NCI-H187 treated with DMSO at 0.1 percent for 48 hours (cell line): ENCODE measurements around the gene KTN1.

Source experiments
- DNase-seq: peaks from one replicate; lab custom pipeline; 2025; lab: John Stamatoyannopoulos, UW

KTN1 gene

DNA sequence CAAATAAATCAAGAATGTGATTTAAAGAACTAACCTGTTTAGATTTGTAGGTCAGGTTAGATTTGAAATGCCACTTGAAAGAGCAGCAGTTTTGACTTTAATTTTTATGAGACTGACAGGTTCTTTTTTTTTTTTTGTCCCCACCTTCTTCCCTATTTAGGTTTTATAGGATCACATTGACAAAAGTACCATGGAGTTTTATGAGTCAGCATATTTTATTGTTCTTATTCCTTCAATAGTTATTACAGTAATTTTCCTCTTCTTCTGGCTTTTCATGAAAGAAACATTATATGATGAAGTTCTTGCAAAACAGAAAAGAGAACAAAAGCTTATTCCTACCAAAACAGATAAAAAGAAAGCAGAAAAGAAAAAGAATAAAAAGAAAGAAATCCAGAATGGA, 31.9 kb downstream of the KTN1 start:
- DNase-seq: no peak

DNA sequence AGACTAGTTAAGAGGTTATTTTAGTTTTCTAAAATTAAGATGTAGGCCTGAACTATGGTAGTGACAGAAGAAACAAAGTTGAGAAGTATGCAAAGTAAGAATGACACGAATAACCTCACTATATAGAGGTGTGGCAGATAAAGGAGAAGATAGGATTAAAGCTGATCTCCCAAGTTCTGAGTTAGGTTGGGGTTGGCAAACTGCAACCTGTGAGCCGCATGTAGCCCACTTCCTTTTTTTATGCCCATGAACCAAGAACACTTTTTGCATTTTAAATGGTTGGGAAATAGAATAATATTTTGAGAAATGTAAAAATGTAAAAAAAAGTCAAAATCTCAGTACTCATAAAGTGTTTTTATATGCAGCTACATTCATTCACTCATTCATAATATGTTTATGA, 34.3 kb downstream of the KTN1 start:
- DNase-seq: no peak

DNA sequence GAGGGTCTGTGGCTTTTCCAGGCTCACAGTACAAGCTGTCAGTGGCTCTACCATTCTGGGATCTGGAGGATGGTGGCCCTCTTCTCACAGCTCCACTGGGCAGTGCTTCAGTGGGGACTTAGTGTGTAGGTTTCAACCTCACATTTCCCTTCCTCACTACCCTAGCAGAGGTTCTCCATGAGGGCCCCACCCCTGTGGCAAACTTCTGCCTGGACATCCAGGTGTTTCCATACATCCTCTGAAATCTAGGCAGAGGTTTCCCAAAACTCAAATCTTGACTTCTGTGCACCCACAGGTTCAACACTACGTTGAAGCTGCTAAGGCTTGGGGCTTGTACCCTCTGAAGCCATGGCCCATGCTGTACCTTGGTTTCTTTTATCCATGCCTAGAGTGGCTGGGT, 40.3 kb downstream of the KTN1 start:
- DNase-seq: no peak

DNA sequence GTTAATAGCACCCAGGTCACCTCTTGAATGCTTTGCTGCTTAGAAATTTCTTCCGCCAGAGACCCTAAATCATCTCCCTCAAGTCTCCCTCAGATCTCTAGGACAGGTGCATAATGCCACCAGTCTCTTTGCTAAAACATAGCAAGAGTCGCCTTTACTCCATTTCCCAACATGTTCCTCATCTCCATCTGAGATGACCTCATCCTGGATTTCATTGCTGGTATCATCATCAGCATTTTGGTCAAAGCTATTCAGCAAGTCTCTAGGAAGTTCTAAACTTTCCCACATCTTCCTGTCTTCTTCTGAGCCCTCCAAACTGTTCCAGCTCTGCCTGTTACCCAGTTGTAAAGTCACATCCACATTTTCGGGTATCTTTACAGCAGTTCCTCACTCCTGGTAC, 41.0 kb downstream of the KTN1 start:
- DNase-seq: no peak

DNA sequence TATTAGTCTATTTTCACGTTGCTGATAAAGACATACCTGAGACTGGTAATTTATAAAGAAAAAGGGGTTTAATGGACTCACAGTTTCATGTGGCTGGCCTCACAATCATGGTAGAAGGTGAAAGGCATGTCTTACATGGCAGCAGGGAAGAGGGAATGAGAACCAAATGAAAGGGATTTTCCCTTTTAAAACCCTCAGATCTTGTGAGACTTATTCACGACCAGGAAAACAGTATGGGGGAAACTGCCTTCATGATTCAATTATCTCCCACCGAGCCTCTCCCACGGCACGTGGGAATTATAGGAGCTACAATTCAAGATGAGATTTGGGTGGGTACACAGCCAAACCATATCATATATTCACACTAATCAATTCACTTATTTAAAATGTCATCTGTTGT, 41.4 kb downstream of the KTN1 start:
- no peak for DNase-seq

DNA sequence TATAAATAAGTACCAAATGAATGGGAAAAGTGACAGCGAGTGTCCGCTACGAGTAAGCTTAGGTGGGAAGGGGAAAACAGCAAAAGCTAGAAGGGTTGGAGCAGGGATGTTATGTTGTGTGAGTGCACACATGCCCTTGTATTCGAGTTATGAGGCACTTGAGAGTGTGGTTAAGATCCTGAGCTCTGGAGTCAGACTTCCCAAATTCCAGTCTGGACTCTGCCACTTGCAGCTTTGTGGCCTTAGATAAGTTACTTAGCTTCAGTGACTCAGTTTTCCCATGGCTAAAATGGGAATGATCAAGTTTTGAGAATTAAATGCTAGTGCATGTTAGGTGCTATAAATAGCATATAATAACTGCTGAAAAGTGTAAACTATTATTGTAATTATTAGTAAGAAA, 44.9 kb downstream of the KTN1 start:
- DNase-seq: no peak

DNA sequence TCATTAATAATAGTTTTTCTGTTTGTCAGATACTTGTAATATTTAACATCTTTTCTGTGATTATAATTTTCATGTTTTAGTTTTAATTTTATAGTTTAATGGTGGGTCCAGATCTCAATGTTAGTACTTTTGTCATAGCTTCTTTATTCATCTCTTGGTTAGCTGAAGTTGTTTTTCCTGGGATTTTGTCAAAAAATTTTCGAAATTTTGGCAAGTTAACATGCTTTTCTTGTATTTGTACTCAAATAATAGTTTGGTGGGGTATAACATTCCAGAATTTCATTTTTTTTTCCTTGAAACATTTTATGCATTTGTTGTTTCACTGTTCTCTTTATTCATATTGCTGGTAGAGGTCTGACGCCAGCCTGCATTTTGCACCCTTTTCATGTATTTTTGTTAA, 45.5 kb downstream of the KTN1 start:
- no peak for DNase-seq

DNA sequence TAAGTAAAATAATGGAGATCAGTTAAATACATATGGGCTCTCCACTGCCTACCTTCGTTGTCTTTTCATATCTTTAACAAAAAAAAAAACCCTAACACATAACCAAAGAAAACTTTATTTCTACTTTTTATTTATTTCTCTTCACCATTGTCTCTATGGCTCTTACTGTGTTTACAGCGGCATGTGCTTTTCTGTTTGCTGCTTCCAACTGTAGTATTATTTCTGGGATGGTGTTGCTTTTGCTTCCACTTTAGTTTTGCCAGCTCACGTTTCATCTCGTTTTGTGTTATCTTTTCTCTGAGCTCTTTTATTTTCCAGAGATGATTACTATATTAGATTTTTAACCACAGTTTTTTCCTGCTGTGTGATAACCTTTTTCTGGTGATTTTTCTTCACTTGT, 46.1 kb downstream of the KTN1 start:
- no peak for DNase-seq

DNA sequence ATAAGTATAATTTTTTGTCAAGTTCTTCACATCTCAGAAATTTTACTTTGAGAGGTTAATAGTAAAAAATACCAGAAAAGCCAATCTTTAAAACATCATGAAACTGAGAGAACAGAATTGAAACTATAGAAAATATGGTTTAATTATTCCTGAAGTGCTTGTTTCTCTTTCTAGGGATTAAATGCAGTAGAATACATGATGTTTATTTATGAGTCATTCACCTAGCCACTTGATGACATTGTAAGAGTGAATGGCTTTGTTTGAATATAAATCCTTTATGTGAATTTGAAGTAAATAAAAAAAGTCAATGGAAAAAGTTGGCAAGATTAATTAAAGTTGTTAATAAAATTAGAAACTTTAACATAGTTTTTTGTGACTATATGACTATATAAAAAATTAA, 48.4 kb downstream of the KTN1 start:
- DNase-seq: no peak

DNA sequence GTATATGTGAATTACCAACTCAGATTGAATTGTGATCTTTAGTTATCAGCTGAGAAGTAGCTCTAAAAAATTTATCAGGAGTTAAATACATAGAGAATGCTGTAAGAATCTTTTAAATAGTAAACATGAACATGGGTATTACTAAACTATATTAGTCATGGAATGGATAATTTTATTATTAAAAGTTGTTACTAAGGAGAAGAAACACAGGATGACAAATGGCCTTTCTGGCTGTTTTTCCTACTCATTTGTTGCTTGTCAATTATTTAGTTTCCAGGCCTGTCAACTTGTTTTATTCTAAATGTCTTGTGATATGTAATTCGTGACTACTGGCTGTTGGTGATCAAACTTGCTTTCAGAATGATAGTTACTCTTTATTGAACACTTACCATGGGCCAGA, 58.7 kb downstream of the KTN1 start:
- DNase-seq: no peak

DNA sequence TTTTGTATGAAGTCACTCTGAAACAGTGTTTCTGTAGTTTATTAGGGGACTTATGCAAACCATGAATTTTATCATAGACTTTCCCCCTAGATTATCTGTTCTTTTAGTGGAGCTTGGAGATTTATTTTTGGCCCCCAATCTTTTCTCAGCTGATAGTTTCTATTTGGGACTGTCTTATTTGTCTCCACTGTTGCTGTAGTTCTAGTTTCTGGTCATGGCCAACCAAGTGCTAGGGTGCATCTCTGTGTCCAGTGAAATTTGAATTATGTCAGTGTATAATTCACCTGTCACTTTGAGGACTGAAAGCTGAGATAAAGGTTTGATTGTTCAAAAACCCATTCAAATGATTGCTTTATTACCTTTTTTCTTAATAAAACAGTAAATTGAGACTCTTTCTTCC, 61.3 kb downstream of the KTN1 start:
- DNase-seq: no peak

DNA sequence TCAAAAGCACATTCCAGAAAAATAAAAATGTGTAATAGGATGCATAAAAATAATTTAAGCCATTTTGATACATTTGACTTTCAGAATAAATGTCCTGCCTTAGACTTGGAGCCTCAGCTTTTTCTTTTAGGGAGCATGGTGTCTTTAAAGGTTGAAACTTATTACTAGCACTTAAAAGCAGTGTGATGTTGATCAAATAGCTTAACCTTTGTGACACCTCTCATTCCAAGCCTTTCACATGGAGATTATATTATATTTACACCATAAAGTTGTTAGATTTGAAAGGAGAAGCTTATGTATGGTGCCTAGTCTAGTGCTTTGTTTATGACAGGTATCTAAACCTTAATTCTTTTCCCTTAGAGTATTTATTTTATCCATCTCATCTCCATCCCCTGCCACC, 61.9 kb downstream of the KTN1 start:
- DNase-seq: no peak

DNA sequence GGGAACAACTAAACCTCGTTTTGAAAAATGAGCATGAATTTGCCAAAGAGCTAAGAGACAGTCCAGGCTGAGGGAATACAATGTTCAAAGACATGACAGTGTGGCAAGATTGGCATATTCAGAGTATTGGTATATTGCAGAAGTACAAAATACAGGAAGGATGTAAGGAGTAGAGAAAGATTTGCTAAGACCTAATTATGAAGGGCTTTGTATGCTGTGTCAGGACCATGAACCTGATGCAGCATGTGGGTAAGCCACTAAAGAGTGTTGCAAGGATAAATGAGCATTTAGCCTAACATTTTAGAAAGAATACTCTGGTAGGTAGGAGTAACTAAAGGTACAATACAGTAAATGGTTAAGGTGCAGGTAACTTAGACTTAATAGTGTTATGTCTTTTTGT, 65.1 kb downstream of the KTN1 start:
- DNase-seq: no peak

DNA sequence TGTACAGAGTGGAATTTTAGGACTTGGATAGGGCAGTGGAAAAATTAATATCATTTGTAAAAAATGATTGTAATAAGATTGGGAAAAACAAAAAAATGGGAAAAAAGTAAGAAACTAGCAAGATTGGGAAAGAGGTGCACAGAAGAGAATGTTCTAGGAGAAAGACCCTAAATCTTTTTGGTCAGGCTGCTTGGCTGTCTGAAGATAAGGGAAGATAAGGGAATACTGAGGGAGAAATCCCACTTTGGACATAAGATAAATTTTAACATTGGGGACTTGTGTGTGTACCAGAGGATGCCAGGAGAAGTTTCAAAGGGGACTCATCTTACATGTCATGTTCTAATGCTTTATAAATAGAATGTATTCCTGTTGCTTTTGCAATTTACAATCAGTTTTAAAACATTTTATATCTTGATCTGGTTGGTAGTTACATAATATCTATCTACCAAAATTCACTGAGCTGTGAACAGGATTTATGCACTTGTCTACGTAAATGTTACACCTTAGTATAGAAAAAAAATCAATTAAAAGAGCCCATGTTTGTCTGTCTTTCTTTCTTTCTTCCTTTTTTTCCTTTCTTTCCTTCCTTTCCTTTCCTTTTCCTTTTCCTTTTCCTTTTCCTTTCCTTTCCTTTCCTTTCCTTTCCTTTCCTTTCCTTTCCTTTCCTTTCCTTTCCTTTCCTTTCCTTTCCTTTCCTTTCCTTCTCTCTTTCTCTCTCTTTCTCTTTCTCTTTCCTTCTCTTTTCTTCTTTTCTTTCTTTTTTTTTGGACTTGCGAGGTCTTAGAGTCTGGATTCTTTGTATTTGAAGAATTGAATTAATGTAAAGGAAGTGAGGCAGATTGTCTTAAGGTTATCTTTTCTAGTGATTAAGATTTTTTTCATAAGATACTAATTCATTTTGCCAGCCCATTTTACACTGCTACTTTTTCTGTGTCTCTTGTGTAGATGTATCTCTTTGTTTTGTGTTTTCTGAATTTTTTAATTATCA, 66.1 kb downstream of the KTN1 start:
- no peak for DNase-seq

DNA sequence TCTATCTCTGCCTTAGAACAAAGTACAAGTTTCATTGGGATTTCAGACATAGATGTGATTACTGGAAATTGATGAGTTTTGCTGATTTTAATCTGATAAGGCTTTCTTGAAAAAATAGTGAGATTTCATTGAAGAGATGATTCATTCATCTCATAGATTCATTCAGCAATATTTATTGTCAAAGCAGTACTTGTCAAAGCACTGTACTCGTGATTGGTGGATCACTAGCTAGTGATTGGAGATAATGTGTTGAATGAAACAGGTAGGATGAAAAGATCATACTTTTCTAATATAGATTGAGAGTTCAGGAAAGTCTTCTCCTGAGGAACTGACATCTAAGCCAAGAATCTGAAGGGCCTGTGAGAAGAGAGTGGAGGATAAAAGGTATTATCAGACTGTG, 71.0 kb downstream of the KTN1 start:
- no peak for DNase-seq

DNA sequence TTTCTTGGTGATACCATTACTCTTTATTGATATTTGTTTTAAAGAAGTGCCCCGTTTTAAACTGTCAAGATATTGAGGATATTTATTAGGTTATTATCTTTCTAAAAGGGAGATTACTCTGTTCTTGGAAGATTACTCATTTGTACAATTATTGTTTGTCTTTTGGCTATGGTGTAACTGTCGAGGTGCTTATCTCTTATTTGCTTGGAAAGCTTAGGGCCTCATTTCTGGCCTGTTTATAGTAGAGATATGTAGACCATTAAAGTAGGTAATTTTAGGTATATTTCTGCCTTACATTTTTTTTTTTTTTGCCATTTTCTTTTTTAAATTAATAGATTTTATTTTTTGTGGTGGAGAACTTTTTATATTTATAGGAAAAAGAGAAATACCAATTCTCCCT, 74.2 kb downstream of the KTN1 start:
- DNase-seq: no peak

DNA sequence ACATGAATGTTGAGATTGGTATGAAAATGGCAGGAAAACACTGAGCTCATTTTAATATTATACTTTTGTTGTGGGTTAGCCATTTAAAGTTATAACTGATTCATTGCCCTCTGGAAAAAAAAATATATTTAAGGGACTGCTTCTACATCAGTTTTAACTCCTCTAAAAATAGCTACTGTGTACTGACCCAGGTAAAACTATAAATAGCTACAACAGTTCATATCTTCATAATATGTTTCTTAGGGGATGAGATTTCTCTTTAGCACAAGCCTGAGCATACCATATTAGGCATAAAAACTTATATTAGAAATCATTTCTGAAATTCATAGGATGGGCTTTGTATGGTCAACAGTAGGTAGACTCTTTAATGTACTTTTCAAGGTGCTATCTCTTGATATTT, 81.0 kb downstream of the KTN1 start:
- DNase-seq: no peak

DNA sequence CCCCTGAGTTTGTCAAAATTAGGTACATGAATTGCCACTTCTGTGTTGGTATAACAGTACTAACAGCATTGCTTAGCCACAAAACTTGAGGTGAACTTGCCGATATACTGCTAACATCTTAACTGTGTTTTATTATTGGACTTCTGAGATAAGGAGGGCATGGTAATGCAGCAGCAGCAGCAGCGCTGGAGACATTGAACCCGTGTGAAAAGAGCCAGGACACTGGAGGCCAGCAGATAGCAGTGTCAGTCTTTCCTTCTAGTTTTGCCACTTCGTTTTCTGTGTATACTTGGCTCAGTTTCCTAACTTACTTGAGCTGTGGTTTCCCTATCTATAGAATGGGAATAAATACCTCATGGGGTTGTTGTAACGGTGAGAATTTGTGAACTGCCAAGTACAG, 82.7 kb downstream of the KTN1 start:
- DNase-seq: no peak

DNA sequence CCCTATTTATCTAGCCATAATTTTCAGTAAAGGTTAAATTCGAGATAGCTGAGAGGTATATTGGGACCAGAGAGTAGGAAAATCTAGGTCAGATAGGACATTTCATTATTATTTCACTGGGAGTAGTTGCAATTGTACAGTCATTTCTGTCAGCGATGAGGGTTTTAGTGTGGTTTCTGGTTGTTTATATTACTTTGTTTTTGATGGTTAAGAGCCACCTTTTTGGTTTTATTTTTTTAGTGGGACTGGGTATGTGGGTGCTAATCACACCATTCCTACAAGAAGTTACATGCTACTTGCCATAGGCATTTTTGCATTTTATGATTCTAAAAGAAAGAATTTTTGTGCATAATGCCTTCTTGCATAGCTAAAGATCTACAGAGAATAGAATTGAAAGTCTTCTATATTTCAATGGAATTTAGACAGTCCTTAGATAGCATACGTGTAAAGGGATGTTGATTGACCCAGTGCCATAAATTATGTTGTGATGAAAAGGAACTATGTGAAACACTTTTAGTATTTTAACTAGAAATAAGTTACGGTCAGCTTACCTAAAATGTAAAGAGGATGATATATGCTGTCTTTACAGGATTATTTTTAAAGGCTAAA, 85.2 kb downstream of the KTN1 start:
- no peak for DNase-seq

DNA sequence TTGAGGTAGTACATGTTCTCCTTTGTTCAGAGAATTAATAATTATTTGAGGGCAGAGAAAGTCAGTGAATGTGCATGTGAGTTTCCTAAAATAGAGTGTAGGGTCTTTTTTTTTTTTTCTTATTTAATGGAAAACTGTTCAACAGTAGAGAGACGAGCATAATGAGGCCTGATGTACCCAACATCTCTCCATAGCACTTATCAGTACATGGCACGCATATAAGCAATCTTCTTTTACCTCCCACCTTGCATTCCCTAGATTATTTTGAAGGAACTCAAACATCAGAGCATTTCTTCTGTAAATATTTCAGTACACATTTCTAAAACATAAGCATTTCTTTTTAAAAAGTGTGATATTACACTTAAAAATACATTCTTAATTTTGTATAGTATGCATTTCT, 87.8 kb downstream of the KTN1 start:
- DNase-seq: no peak

DNA sequence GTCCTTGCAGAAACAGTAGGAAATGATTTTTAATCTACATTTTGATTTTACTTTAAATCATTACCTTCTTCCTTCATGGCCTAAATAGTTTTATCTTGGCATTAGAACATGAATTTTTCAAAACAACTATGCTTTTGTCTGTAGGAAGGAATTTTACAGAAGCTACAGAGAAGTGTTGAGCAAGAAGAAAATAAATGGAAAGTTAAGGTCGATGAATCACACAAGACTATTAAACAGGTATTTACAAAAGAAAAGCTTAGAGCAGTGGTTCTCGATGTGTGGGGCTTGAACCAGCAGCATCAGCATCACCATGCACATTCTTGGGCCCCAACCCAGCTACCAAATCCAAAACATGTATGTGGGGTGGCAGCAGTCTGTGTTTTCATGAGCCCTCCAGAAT, 91.6 kb downstream of the KTN1 start:
- DNase-seq: no peak

DNA sequence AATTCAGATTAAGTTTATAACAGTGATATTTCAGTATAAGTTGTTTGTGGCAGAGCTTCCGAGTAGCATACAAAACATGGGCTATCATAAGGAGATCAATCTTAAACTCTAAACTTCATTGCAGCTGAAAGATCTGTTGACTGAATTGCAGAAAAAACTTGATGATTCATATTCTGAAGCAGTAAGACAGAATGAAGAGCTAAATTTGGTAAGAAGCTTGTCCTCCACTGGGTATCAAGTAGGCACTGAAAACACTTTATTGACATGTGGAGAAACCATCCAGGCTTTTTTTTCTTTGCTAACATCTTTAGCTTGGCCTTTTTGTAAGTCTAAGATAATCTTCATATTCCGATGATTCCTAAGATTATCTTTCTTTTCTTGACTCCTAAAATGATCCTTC, 93.0 kb downstream of the KTN1 start:
- DNase-seq: no peak

DNA sequence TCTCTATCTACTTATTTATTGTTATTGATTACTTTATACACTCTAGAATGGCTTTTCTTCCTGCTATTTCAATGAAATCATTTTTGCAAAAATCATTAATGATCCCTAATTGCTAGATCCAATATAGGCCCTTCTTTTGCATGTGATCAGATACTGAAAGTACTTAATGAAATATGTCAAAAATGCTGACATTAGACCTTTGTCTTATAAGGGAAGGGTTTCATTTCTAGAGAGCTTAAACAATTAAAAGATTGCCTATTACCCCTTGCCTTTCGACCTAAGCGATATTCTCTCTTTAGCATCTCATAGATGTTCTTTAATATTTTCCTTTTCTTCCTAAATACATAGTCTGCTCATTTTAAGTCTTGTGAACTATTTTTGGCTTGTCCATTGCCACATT, 101.1 kb downstream of the KTN1 start:
- DNase-seq: no peak
